ENCODE data around the gene KIF1A. TPM values are rescaled to one million over a fixed set of nuclear protein-coding genes. Genes with fewer than 3 reads are reported as not detected.

The KIF1A gene
- total and polyA plus RNA-seq, 2 of the 13 experiments (the other 11 are each of a cell fraction or from before 2014, with no cell fraction given): 0.01 TPM; not detected in 1

- peak; percentile 50 for TF ChIP-seq CTCF (CRISPR knock-in tag; IDR thresholded peaks at IDR 0.05)
- peak; percentile 92 for TF ChIP-seq ZNF329 (CRISPR knock-in tag; IDR thresholded peaks at IDR 0.05; ENCODE audit: low read depth)
- TF ChIP-seq ZNF501 (CRISPR knock-in tag; IDR thresholded peaks at IDR 0.05): peak; percentile 98
- TF ChIP-seq RARA (CRISPR knock-in tag; IDR thresholded peaks at IDR 0.05): peak; percentile 95
- peak; percentile 78; the same call in 1 of the 2 replicates for TF ChIP-seq THAP8 (CRISPR knock-in tag; IDR thresholded peaks at IDR 0.05; ENCODE audit: borderline replicate concordance)
- peak; percentile 95 for TF ChIP-seq ZNF609 (CRISPR knock-in tag; IDR thresholded peaks at IDR 0.05; ENCODE audit: borderline replicate concordance)
- TF ChIP-seq ZBTB33 (CRISPR knock-in tag; IDR thresholded peaks at IDR 0.05): peak; percentile 62; the same call in 1 of the 2 replicates
- TF ChIP-seq ZNF414 (CRISPR knock-in tag; IDR thresholded peaks at IDR 0.05): peak; percentile 96
- peak; percentile 81 for TF ChIP-seq ZBTB25 (CRISPR knock-in tag; IDR thresholded peaks at IDR 0.05)
- TF ChIP-seq KAT8 (CRISPR knock-in tag; IDR thresholded peaks at IDR 0.05): peak; percentile 86
- peak; percentile 96 for TF ChIP-seq ZNF879 (CRISPR knock-in tag; IDR thresholded peaks at IDR 0.05)
- peak; percentile 99 for TF ChIP-seq KLF6 (CRISPR knock-in tag; IDR thresholded peaks at IDR 0.05)
- peak; percentile 64; the same call in 1 of the 2 replicates for TF ChIP-seq SIN3A (IDR thresholded peaks at IDR 0.05; ENCODE audit: borderline replicate concordance, low read depth, low read length)
- no peak for TF ChIP-seq MAFF (IDR thresholded peaks at IDR 0.05; ENCODE audit: low read depth, low read length)
- TF ChIP-seq MXI1 (IDR thresholded peaks at IDR 0.05; ENCODE audit: borderline replicate concordance, low read depth, low read length): peak; percentile 87; the same call in 1 of the 3 replicates
- TF ChIP-seq ZNF589 (CRISPR knock-in tag; conservative IDR thresholded peaks at IDR 0.05): peak; percentile 88; the same call in 1 of the 2 replicates
These were observed 37.3 kb upstream of the KIF1A start (continued) for GRCh38 chr2:240857039-240858008.
